Upper lobe of left lung (tissue), 4 donors: Measurements from ENCODE around the gene SPRY1.

ENCODE experiments used
- CTCF ChIP-seq, 6 experiments: fragments of 450-650 bp in 4 of 6; fragments of 200-600 bp in 2 of 6; sonication (generic) in 2 of 6; IDR thresholded peaks; one replicate each; pipeline ENCODE4 v1.5.1; 2016 to 2019; ENCODE audit warnings: antibody characterized with exemption in 6 of 6
- POLR2A ChIP-seq, 4 donors: fragments of 450-650 bp; IDR thresholded peaks; one replicate each; pipeline ENCODE4 v1.5.1; 2016 to 2017; ENCODE audit warnings: antibody characterized with exemption in 4 of 4, mild to moderate bottlenecking in 2 of 4

- TF ChIP-seq CTCF (IDR thresholded peaks at IDR 0.05) (no peak), POLR2A (IDR thresholded peaks at IDR 0.05) (no peak)
Observed at GRCh38 chr4:123415576-123415975, 19.0 kb downstream of the SPRY1 start.
